Right lobe of liver (tissue), 4 donors: ENCODE data around the gene PRR12.
"Not testable (repeated sequence)": the region's sequence is repeated elsewhere in the genome, so short reads cannot be mapped to it uniquely, and the experiment has no call there.

Experiments used
- CTCF ChIP-seq, 4 donors: fragments of 200-600 bp in 3 of 4; fragments of 450-650 bp in 1 of 4; IDR thresholded peaks; one replicate each; pipeline versions ENCODE4 v1.5.1 to v1.8.0; 2016 to 2022; ENCODE audit warnings: antibody characterized with exemption in 4 of 4, mild to moderate bottlenecking in 2 of 4
- POLR2A ChIP-seq: fragments of 450-650 bp; IDR thresholded peaks from one replicate; pipeline ENCODE4 v1.6.1; 2017; ENCODE audit warnings: antibody characterized with exemption, mild to moderate bottlenecking
- donor health status: DM: no; HTN: no; CAD: no.
- donor health status: DM: no; HTN: no; CAD: no.
- donor health status: DM: no; HTN: yes; CAD: no.

GRCh38 chr19:49617860-49618259 lies 26.9 kb downstream of the PRR12 start:
- TF ChIP-seq CTCF (IDR thresholded peaks at IDR 0.05); POLR2A: not testable (repeated sequence)
